CD8-positive, alpha-beta memory T cell (primary cell): ENCODE results near the gene GPR108. TPM values are rescaled to one million over a fixed set of nuclear protein-coding genes. Genes with fewer than 3 reads are reported as not detected.
"Not testable (repeated sequence)": the region's sequence is repeated elsewhere in the genome, so short reads cannot be mapped to it uniquely, and the experiment has no call there.

Source experiments
- CTCF ChIA-PET: fragments of 350-600 bp; sonication (Branson Sonifier 250); formaldehyde crosslinking; loops from one replicate; lab custom pipeline; 2021; ENCODE audit warnings: antibody characterized with exemption; lab: Charles Lee
- POLR2A ChIA-PET: fragments of 350-600 bp; sonication (Branson Sonifier 250); formaldehyde crosslinking; loops from one replicate; lab custom pipeline; 2021; ENCODE audit warnings: antibody characterized with exemption; lab: Charles Lee
- DNase-seq, 5 donors: peaks; one replicate each; pipeline versions ENCODE4 v3.0.0 to v3.0.0-alpha.2; 2020 to 2022; ENCODE audit warnings: mixed read lengths in 1 of 5
- H3K27ac ChIP-seq: one replicate; pipeline ENCODE4 v1.7.0; 2013; ENCODE audit warnings: low read depth, mild to moderate bottlenecking, low read length, moderate library complexity
- H3K27me3 ChIP-seq: 2 replicates; pipeline ENCODE4 v1.7.0; 2013; ENCODE audit warnings: low read length, mild to moderate bottlenecking; ENCODE audit not compliant: insufficient read depth, poor library complexity, severe bottlenecking
- H3K36me3 ChIP-seq: 2 replicates; pipeline ENCODE4 v1.7.0; 2013; ENCODE audit warnings: mild to moderate bottlenecking, low read length, moderate library complexity; ENCODE audit not compliant: insufficient read depth
- H3K4me1 ChIP-seq: 2 replicates; pipeline ENCODE4 v1.7.0; 2013; ENCODE audit warnings: mild to moderate bottlenecking, low read length, moderate library complexity; ENCODE audit not compliant: insufficient read depth
- H3K4me3 ChIP-seq: 2 replicates; pipeline ENCODE4 v1.7.0; 2013; ENCODE audit warnings: mild to moderate bottlenecking, low read length
- H3K9me3 ChIP-seq: 2 replicates; pipeline ENCODE4 v1.7.0; 2013; ENCODE audit warnings: mild to moderate bottlenecking, low read length
- H3K27ac Mint-ChIP-seq, 8 donors: one replicate each; pipeline ENCODE4 v1.8.0; 2020 to 2021; ENCODE audit warnings: mixed read lengths in 8 of 8, mild to moderate bottlenecking in 6 of 8, inconsistent platforms in 3 of 8, moderate library complexity in 3 of 8
- H3K27me3 Mint-ChIP-seq, 2 donors: one replicate each; pipeline ENCODE4 v1.8.0; 2020 to 2021; ENCODE audit warnings: mixed read lengths in 2 of 2, mild to moderate bottlenecking in 1 of 2, moderate library complexity in 1 of 2
- H3K36me3 Mint-ChIP-seq, 3 donors: one replicate each; pipeline ENCODE4 v1.8.0; 2020 to 2021; ENCODE audit warnings: mixed read lengths in 3 of 3, inconsistent platforms in 1 of 3, mild to moderate bottlenecking in 1 of 3
- H3K4me1 Mint-ChIP-seq, 3 donors: one replicate each; pipeline ENCODE4 v1.8.0; 2020 to 2021; ENCODE audit warnings: mixed read lengths in 3 of 3, inconsistent platforms in 1 of 3, mild to moderate bottlenecking in 1 of 3
- H3K4me3 Mint-ChIP-seq, 7 donors: one replicate each; pipeline ENCODE4 v1.8.0; 2020 to 2021; ENCODE audit warnings: mixed read lengths in 7 of 7, mild to moderate bottlenecking in 6 of 7, moderate library complexity in 4 of 7, inconsistent platforms in 2 of 7
- H3K9me3 Mint-ChIP-seq, 5 donors: one replicate each; pipeline ENCODE4 v1.8.0; 2020 to 2022; ENCODE audit warnings: mixed read lengths in 5 of 5, mild to moderate bottlenecking in 3 of 5, moderate library complexity in 2 of 5, inconsistent platforms in 1 of 5
- polyA plus RNA-seq: library from polyadenylated mRNA; unstranded; fragments of 300-500 nt; fragmentation: Illumina TruSeq; gene quantifications from one replicate; pipeline ENCODE4 v1.2.3, GENCODE V29; 2021
- total RNA-seq, 2 experiments: library from RNA; stranded (reverse); gene quantifications; one replicate each; pipeline ENCODE4 v1.2.3, GENCODE V29; 2021

GPR108 gene
- total and polyA plus RNA-seq, 3 experiments from 2014 or later: 72.0 to 108 (median 74.0) TPM

DNA sequence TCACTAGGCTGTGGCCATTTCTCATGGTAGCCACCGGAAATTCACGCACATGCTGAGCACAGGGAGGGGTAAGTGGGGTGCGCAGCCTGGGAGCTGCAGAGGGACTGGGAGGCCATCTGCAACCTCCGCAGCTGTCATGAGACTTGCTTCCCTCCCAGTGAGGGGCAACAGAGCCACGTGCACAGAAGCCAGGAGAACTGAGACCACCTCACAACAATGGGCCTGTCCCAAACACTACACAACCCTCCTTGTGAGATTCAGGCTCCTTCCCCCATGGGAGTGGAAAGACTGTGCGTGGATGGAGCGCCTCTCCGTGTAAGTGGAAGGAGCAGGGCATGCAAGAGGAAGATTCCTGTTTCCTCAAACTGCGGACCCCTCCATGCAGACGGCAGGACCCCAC is 25.8 kb downstream of the GPR108 start:
- POLR2A ChIA-PET: no interaction called here
- Histone ChIP-seq H3K27me3 (peaks cover 10% of the 10 kb centered on the region), H3K4me1 (no peaks in the 10 kb centered on the region), H3K4me3 (no peak overlapping the region), H3K9me3 (no peaks in the 10 kb centered on the region), H3K36me3 (no peaks in the 10 kb centered on the region), H3K27ac (no peak overlapping the region)
- H3K9me3 Mint-ChIP-seq: no peaks in the 10 kb centered on the region
- CTCF ChIA-PET: no interaction called here
- no peak overlapping the region for H3K27ac Mint-ChIP-seq
- DNase-seq: no peak
- no peak overlapping the region for H3K4me3 Mint-ChIP-seq
- H3K27me3 Mint-ChIP-seq: peaks cover 17 to 27% of the 10 kb centered on the region in 2 donors
- peaks cover 12 to 15% (median 14%) of the 10 kb centered on the region in 3 donors for H3K4me1 Mint-ChIP-seq
- H3K36me3 Mint-ChIP-seq: no peaks in the 10 kb centered on the region

DNA sequence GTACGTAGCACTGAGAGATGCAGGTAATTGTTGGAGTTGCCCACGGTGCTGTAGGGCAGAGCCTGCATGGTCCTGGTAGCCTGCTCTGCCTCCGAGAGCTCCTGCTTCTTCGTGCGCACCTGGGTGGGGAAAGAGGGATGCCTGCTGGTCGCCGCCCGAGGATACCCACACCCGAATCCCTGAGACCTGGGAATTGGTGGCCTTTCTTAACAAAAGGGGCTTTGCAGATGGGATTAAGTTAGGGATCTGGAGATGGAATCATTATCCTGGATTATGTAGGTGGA is 26.4 kb downstream of the GPR108 start:
- Mint-ChIP-seq H3K4me1 (peaks cover 13 to 15% (median 14%) of the 10 kb centered on the region in 3 donors), H3K27me3 (peaks cover 17 to 27% of the 10 kb centered on the region in 2 donors), H3K4me3 (peak overlapping the region in 2 of 7 donors; percentile 15 to 58), H3K36me3 (no peaks in the 10 kb centered on the region), H3K27ac (peak overlapping the region in 1 of 8 donors; percentile 47), H3K9me3 (no peaks in the 10 kb centered on the region)
- no peak for DNase-seq
- Histone ChIP-seq H3K27ac (no peak overlapping the region), H3K4me3 (no peak overlapping the region), H3K9me3 (no peaks in the 10 kb centered on the region), H3K27me3 (peaks cover 10% of the 10 kb centered on the region), H3K36me3 (no peaks in the 10 kb centered on the region), H3K4me1 (no peaks in the 10 kb centered on the region)
- CTCF ChIA-PET: interaction anchor here (0.9 kb wide), 1 partner anchor 194 kb away, joined by 4 read pairs; no protein-coding TSS in a partner anchor
- POLR2A ChIA-PET: no interaction called here

DNA sequence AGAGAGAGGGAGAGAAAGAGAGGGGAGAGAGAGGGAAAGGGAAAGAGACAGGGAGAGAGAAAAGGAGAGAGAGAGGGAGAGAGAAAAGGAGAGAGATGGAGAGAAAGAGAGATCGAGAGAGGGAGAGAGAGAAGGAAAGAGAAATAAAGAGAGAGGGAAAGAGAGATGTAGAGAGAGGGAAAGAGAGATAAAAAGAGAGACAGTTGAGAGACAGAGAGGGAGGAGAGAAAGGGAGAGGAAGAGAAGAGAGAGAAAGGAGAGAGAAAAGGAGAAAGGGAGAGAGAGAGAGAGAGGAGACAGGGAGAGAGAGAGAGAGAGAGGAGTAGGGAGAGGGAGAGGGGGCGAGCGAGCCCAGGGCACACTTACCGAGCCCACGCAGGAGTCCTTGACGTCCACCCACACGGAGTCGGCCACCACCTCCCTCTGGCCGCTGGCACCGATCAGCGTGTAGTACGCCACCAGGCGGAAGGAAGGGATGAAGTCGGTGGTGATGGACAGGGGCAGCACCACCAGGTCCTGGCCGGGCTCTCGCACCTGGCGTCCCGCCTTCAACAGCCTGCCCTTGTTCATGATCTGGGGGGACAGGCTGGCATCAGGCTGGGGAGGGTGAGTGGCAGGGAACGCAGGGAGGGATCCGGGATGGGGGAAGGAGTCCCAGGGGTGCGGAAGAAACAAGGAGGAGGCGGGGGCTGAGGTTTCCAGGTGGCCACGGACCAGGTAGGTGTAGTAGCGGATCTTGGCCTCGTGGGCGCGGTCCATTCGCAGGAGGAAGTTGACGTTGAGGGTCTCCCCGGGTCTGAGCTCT is 26.9 kb downstream of the GPR108 start:
- H3K36me3 Mint-ChIP-seq: no peaks in the 10 kb centered on the region
- no peak for DNase-seq
- no peaks in the 10 kb centered on the region for H3K4me1 ChIP-seq
- CTCF ChIA-PET: interaction anchor here (0.9 kb wide), 1 partner anchor 194 kb away, joined by 4 read pairs; no protein-coding TSS in a partner anchor
- H3K4me3 Mint-ChIP-seq: peak overlapping the region in 4 of 7 donors; percentile 7 to 58 (median 20)
- POLR2A ChIA-PET: no interaction called here
- H3K4me1 Mint-ChIP-seq: peaks cover 13 to 15% (median 14%) of the 10 kb centered on the region in 3 donors
- H3K4me3 ChIP-seq: no peak overlapping the region
- H3K27me3 Mint-ChIP-seq: peaks cover 17 to 27% of the 10 kb centered on the region in 2 donors
- H3K27ac Mint-ChIP-seq: peak overlapping the region in 4 of 8 donors; percentile 30 to 83 (median 51)
- H3K36me3 ChIP-seq: no peaks in the 10 kb centered on the region
- H3K9me3 ChIP-seq: no peaks in the 10 kb centered on the region
- H3K27me3 ChIP-seq: peaks cover 10% of the 10 kb centered on the region
- H3K9me3 Mint-ChIP-seq: no peaks in the 10 kb centered on the region
- H3K27ac ChIP-seq: no peak overlapping the region

DNA sequence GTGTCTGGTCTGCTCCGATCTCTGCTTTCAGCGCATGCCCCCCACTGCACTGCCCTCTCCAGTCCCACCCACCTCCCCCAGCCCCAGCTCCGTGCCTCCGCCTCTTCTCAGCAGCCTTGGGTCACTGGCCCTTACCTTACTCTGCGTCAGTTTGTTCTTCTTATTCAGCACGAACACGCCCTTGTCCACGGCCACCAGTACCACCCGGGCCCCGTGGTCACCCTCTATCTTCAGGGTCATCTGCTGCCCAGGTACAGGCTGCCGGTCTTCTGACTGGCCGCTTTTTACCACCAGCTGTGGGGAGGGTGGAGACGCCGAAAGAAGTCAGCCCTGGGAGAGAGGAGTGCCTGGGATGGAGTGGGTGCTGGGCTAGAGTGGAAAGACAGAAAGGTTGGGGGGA is 27.8 kb downstream of the GPR108 start:
- ChIA-PET CTCF (no interaction called here), POLR2A (no interaction called here)
- Mint-ChIP-seq H3K4me3 (peak overlapping the region in 1 of 7 donors; percentile 14), H3K4me1 (peaks cover 13 to 15% (median 14%) of the 10 kb centered on the region in 3 donors), H3K27me3 (peaks cover 17 to 27% of the 10 kb centered on the region in 2 donors), H3K36me3 (no peaks in the 10 kb centered on the region), H3K27ac (peak overlapping the region in 2 of 8 donors; percentile 41 to 64), H3K9me3 (no peaks in the 10 kb centered on the region)
- no peaks in the 10 kb centered on the region for H3K36me3 ChIP-seq
- H3K4me1 ChIP-seq: no peaks in the 10 kb centered on the region
- no peaks in the 10 kb centered on the region for H3K9me3 ChIP-seq
- H3K27me3 ChIP-seq: peaks cover 10% of the 10 kb centered on the region
- H3K27ac ChIP-seq: no peak overlapping the region
- no peak overlapping the region for H3K4me3 ChIP-seq
- DNase-seq: no peak

DNA sequence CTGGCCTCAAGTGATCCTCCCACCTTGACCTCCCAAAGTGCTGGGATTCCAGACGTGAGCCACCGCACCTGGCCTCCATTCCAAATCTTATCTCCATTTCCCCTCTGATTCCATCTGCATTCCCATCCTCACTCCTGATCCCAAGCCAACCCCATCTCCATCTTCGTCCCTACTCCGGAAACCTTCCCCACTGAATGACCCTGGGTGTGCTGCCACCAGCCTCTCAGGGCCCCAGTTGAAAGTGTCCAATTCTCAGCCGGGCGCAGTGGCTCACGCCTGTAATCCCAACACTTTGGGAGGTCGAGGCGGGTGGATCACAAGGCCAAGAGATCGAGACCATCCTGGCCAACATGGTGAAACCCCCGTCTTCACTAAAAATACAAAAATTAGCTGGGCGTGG is 28.5 kb downstream of the GPR108 start:
- H3K4me1 Mint-ChIP-seq: peaks cover 12 to 15% (median 14%) of the 10 kb centered on the region in 3 donors
- CTCF ChIA-PET, H3K9me3 Mint-ChIP-seq: not testable (repeated sequence)

DNA sequence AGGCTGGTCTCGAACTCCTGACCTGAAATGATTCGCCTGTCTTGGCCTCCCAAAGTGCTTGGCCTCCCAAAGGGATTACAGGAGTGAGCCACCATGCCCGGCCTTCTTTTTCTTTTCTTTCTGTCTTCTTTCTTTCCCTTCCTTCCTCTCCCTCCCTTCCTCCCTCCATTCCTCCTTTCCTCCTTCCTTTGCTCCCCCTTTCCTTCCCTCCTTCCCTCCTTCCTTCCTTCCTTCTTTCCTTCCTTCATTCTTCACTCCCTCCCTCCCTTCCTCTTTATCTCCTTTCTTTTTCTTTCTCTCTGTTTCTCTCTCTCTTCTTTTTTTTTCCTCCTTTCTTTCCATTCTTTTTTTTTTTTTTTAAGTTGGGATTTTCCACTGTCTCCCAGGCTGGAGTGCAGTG is 29.0 kb downstream of the GPR108 start:
- H3K4me3 Mint-ChIP-seq: no peak overlapping the region
- no peak overlapping the region for H3K27ac Mint-ChIP-seq
- H3K27me3 Mint-ChIP-seq: peaks cover 17 to 27% of the 10 kb centered on the region in 2 donors
- no peak overlapping the region for H3K27ac ChIP-seq
- no peaks in the 10 kb centered on the region for H3K36me3 ChIP-seq
- H3K9me3 ChIP-seq: no peaks in the 10 kb centered on the region
- peaks cover 10% of the 10 kb centered on the region for H3K27me3 ChIP-seq
- no peak for DNase-seq
- ChIA-PET POLR2A (no interaction called here), CTCF (no interaction called here)
- H3K36me3 Mint-ChIP-seq: no peaks in the 10 kb centered on the region
- H3K4me1 Mint-ChIP-seq: peaks cover 12 to 15% (median 14%) of the 10 kb centered on the region in 3 donors
- H3K9me3 Mint-ChIP-seq: no peaks in the 10 kb centered on the region
- H3K4me3 ChIP-seq: no peak overlapping the region
- no peaks in the 10 kb centered on the region for H3K4me1 ChIP-seq

More for the DNA sequence above, 28.5 kb downstream of the GPR108 start:
- H3K36me3 Mint-ChIP-seq, H3K4me1 ChIP-seq, POLR2A ChIA-PET, H3K9me3 ChIP-seq, DNase-seq, H3K27ac ChIP-seq, H3K4me3 ChIP-seq, H3K36me3 ChIP-seq, H3K27ac Mint-ChIP-seq: not testable (repeated sequence)
- peaks cover 10% of the 10 kb centered on the region for H3K27me3 ChIP-seq
- Mint-ChIP-seq H3K27me3 (peaks cover 17 to 27% of the 10 kb centered on the region in 2 donors), H3K4me3 (peak overlapping the region in 1 of 7 donors; percentile 77)

DNA sequence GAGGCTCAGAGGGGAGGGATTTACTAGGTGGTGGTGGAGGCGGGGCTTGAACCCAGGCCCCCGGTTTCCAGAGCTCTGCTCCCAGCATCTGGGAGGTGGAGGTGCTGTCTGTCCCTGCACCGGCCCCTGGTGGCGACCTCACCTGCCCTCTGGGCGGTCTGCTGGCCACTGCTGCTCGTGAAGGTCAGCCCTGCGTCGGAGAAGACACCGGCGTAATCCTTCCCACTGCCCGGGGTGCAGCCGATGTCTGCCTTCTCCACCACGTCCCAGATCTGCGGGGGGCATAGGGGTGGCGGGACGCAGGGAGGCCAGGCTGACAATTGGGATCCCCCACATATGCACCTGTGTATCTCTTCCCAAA is 29.7 kb downstream of the GPR108 start:
- no peak overlapping the region for H3K4me3 ChIP-seq
- Mint-ChIP-seq H3K4me1 (peaks cover 12 to 15% (median 14%) of the 10 kb centered on the region in 3 donors), H3K4me3 (no peak overlapping the region), H3K9me3 (no peaks in the 10 kb centered on the region), H3K36me3 (no peaks in the 10 kb centered on the region), H3K27ac (no peak overlapping the region), H3K27me3 (peaks cover 16 to 27% of the 10 kb centered on the region in 2 donors)
- H3K27ac ChIP-seq: no peak overlapping the region
- no peaks in the 10 kb centered on the region for H3K4me1 ChIP-seq
- DNase-seq: no peak
- no peaks in the 10 kb centered on the region for H3K36me3 ChIP-seq
- CTCF ChIA-PET: no interaction called here
- H3K9me3 ChIP-seq: no peaks in the 10 kb centered on the region
- peaks cover 10% of the 10 kb centered on the region for H3K27me3 ChIP-seq
- POLR2A ChIA-PET: no interaction called here

DNA sequence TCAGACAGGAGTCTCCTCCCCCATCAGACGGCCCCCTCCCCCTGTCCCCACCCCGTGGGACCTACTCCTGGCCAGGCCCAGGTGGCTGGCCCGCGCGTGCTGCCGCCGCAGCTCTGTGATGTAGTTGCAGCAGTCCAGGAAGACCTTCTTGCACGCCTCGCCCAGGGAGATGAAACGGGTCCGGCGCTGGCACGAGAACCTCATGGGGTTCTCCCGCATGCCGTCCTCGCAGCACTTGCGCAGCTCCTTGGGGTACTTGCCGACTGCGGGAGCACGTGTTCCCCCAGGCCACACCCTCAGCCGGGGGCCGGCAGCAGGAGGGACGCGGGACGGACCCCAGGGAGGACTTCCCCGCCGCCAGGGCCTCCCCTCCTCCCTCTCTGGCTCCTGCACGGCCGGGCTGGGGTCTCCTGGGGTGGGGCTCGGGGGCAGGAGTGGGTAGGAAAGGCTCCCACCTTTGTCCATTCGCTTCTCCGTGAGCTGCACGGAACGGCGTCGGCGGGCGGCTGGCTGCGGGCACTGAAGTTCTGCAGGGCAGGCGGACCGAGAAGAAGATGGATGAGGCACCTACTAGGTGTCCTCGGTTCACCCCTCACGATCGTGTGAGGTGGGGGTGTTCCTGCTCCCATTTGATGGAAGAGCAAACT is 30.2 kb downstream of the GPR108 start:
- POLR2A ChIA-PET: no interaction called here
- no peaks in the 10 kb centered on the region for H3K36me3 ChIP-seq
- Mint-ChIP-seq H3K36me3 (no peaks in the 10 kb centered on the region), H3K27ac (no peak overlapping the region), H3K4me1 (peaks cover 11 to 15% (median 14%) of the 10 kb centered on the region in 3 donors), H3K27me3 (peaks cover 16 to 27% of the 10 kb centered on the region in 2 donors), H3K9me3 (no peaks in the 10 kb centered on the region), H3K4me3 (no peak overlapping the region)
- no peak overlapping the region for H3K27ac ChIP-seq
- DNase-seq: no peak
- no peak overlapping the region for H3K4me3 ChIP-seq
- peaks cover 10% of the 10 kb centered on the region for H3K27me3 ChIP-seq
- H3K4me1 ChIP-seq: no peaks in the 10 kb centered on the region
- CTCF ChIA-PET: no interaction called here
- no peaks in the 10 kb centered on the region for H3K9me3 ChIP-seq
